HG03025 (cell line): ENCODE data around the gene LGI1.

Experiments used
- ATAC-seq: cut with Tn5 transposase; IDR thresholded peaks from one replicate; pipeline ENCODE4 v1.9.1; 2021; ENCODE audit warnings: mild to moderate bottlenecking, moderate library complexity; ENCODE audit not compliant: unreplicated experiment, low FRiP score

The LGI1 gene

GRCh38 chr10:93841961-93842360 lies 84.2 kb downstream of the LGI1 start:
- ATAC-seq, result no peak

- ATAC-seq, result no peak
Measured at GRCh38 chr10:93844979-93845626, 87.4 kb downstream of the LGI1 start.
